Keratinocyte (primary cell): ENCODE data around the gene HOMER1. TPM values are rescaled to one million over a fixed set of nuclear protein-coding genes. Genes with fewer than 3 reads are reported as not detected.

ENCODE experiments used
- DNase-seq: peaks from one replicate; pipeline ENCODE4 v3.0.0-alpha.2; 2011; ENCODE audit warnings: low read depth, missing footprints, low spot score
- FAIRE-seq: peaks from 2 replicates; lab custom pipeline; 2011; peaks lifted over from hg19 to GRCh38; lab: Jason Lieb, UNC
- H2AFZ ChIP-seq: 2 replicates; pipeline ENCODE4 v1.6.0; 2012; ENCODE audit warnings: low read length, control low read depth, inconsistent platforms; ENCODE audit not compliant: control insufficient read depth
- H3K27ac ChIP-seq: 2 replicates; pipeline ENCODE4 v1.5.1; 2011; ENCODE audit warnings: low read length; ENCODE audit not compliant: control insufficient read depth, insufficient read depth
- H3K27me3 ChIP-seq: 3 replicates; pipeline ENCODE4 v1.6.0; 2011; ENCODE audit warnings: low read length; ENCODE audit not compliant: control insufficient read depth, insufficient read depth; ENCODE audit errors: extremely low read depth
- H3K36me3 ChIP-seq, 2 experiments: 2 replicates in 1 of 2; 3 replicates in 1 of 2; pipeline ENCODE4 v1.5.1; 2011; ENCODE audit warnings: low read length in 2 of 2, mild to moderate bottlenecking in 1 of 2; ENCODE audit not compliant: control insufficient read depth in 2 of 2, insufficient read depth in 2 of 2; ENCODE audit errors: extremely low read depth in 1 of 2
- H3K4me1 ChIP-seq: 3 replicates; pipeline ENCODE4 v1.5.1; 2011; ENCODE audit warnings: low read length; ENCODE audit not compliant: control insufficient read depth, insufficient read depth; ENCODE audit errors: extremely low read depth
- H3K4me2 ChIP-seq: 3 replicates; pipeline ENCODE4 v1.6.0; 2011; ENCODE audit warnings: low read depth, low read length; ENCODE audit not compliant: control insufficient read depth, insufficient read depth; ENCODE audit errors: extremely low read depth
- H3K4me3 ChIP-seq, 3 experiments: fragments of 200-600 bp in 1 of 3; sonication (generic) in 1 of 3; 2 replicates in 2 of 3; 3 replicates in 1 of 3; pipeline ENCODE4 v1.5.1; 2011 to 2016; ENCODE audit warnings: low read length in 3 of 3, mild to moderate bottlenecking in 3 of 3, control low read depth in 2 of 3, inconsistent platforms in 1 of 3, low read depth in 1 of 3, mixed read lengths in 1 of 3, mixed run types in 1 of 3, moderate library complexity in 1 of 3; ENCODE audit not compliant: control insufficient read depth in 2 of 3, insufficient read depth in 2 of 3; ENCODE audit errors: extremely low read depth in 1 of 3
- H3K79me2 ChIP-seq: 2 replicates; pipeline ENCODE4 v1.6.0; 2012; ENCODE audit warnings: low read length; ENCODE audit not compliant: control insufficient read depth, insufficient read depth
- H3K9ac ChIP-seq: 3 replicates; pipeline ENCODE4 v1.6.0; 2011; ENCODE audit warnings: low read length; ENCODE audit not compliant: control insufficient read depth, insufficient read depth; ENCODE audit errors: extremely low read depth
- H3K9me1 ChIP-seq: 3 replicates; pipeline ENCODE4 v1.6.0; 2011; ENCODE audit warnings: low read length; ENCODE audit not compliant: control insufficient read depth, insufficient read depth; ENCODE audit errors: extremely low read depth
- H3K9me3 ChIP-seq: 2 replicates; pipeline ENCODE4 v1.5.1; 2012; ENCODE audit warnings: low read depth, low read length; ENCODE audit not compliant: control insufficient read depth
- H4K20me1 ChIP-seq: 3 replicates; pipeline ENCODE4 v1.6.0; 2011; ENCODE audit warnings: low read length; ENCODE audit not compliant: control insufficient read depth, insufficient read depth; ENCODE audit errors: extremely low read depth
- EZH2 ChIP-seq: IDR thresholded peaks from one replicate; pipeline ENCODE4 v1.6.1; 2012; ENCODE audit warnings: inconsistent platforms, mild to moderate bottlenecking, low read length, moderate library complexity
- dilution Hi-C: fragments of 300-500 bp; cut with MboI; formaldehyde crosslinking; loops from one replicate; pipeline ENCODE4 v1.7.0; 2020; ENCODE audit warnings: low sequenced_read_pairs; ENCODE audit not compliant: extremely low pct_ligation_motif_present
- polyA plus RNA-seq, 5 experiments: library from polyadenylated mRNA; depleted of rRNA in 3 of 5; stranded (reverse) in 3 of 5; stranded (forward) in 1 of 5; unstranded in 1 of 5; fragments of >200 nt; gene quantifications; 1 replicate in 1 of 5; 2 replicates in 3 of 5; 3 replicates in 1 of 5; pipeline versions ENCODE4 v1.2.1 to v1.2.3, GENCODE V29; 2011 to 2012; ENCODE audit warnings: missing spikeins in 2 of 5, low read depth in 1 of 5, low replicate concordance in 1 of 5
- TF ChIP-seq, protein P1 (sequence below), 3 experiments: IDR thresholded peaks in 1 of 3; conservative IDR thresholded peaks in 1 of 3; optimal IDR thresholded peaks in 1 of 3; 2 replicates in 2 of 3; 3 replicates in 1 of 3; pipeline versions ENCODE3 to v1.5.1; 2011; ENCODE audit warnings: low read length in 3 of 3, mild to moderate bottlenecking in 3 of 3, moderate library complexity in 2 of 3, control low read depth in 1 of 3, inconsistent platforms in 1 of 3; ENCODE audit not compliant: insufficient read depth in 2 of 3; ENCODE audit errors: extremely low read depth in 1 of 3

The HOMER1 gene
- polyA plus RNA-seq, 1 donor (not counting 4 experiments of a cell fraction or from before 2014, with no cell fraction given), result 6.5 TPM

DNA sequence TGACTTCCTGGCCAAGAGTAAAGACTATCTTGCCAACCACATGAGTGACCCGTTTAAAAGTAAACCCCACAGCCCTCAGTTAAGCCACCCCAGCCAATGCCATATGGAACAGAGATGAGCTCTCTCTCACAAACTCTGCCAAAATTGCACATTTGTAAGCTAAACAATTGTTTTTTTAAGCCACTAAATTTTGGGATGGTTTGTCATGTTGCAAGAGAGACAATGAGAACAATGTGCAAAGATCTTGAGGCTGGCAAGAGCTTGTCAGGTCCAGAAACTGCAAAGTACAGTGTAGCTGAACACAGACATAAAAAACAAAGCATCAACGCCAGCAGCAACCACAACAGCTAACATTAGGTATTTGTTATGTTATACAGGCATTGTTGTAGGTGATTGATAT is 27.8 kb downstream of the HOMER1 start:
- DNase-seq (no peak), FAIRE-seq (no peak)
- no peak for TF ChIP-seq EZH2
- TF ChIP-seq, protein P1, sequence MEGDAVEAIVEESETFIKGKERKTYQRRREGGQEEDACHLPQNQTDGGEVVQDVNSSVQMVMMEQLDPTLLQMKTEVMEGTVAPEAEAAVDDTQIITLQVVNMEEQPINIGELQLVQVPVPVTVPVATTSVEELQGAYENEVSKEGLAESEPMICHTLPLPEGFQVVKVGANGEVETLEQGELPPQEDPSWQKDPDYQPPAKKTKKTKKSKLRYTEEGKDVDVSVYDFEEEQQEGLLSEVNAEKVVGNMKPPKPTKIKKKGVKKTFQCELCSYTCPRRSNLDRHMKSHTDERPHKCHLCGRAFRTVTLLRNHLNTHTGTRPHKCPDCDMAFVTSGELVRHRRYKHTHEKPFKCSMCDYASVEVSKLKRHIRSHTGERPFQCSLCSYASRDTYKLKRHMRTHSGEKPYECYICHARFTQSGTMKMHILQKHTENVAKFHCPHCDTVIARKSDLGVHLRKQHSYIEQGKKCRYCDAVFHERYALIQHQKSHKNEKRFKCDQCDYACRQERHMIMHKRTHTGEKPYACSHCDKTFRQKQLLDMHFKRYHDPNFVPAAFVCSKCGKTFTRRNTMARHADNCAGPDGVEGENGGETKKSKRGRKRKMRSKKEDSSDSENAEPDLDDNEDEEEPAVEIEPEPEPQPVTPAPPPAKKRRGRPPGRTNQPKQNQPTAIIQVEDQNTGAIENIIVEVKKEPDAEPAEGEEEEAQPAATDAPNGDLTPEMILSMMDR (optimal IDR thresholded peaks at IDR 0.05 in 1 of 3, IDR thresholded peaks at IDR 0.05 in 1 of 3, conservative IDR thresholded peaks at IDR 0.05 in 1 of 3; ENCODE audit: extremely low read depth in 1 of 3, insufficient read depth in 2 of 3, low read length in 3 of 3), result no peak
- Histone ChIP-seq H3K4me1 (no peaks in the 10 kb centered on the region), H2AFZ (no peak overlapping the region), H3K79me2 (no peaks in the 10 kb centered on the region), H3K4me2 (no peak overlapping the region), H4K20me1 (no peaks in the 10 kb centered on the region), H3K9ac (no peak overlapping the region), H3K27ac (no peak overlapping the region), H3K9me3 (no peaks in the 10 kb centered on the region), H3K27me3 (no peaks in the 10 kb centered on the region), H3K36me3 (no peaks in the 10 kb centered on the region), H3K9me1 (no peaks in the 10 kb centered on the region), H3K4me3 (no peak overlapping the region)
- dilution Hi-C loops, result no loop called here

DNA sequence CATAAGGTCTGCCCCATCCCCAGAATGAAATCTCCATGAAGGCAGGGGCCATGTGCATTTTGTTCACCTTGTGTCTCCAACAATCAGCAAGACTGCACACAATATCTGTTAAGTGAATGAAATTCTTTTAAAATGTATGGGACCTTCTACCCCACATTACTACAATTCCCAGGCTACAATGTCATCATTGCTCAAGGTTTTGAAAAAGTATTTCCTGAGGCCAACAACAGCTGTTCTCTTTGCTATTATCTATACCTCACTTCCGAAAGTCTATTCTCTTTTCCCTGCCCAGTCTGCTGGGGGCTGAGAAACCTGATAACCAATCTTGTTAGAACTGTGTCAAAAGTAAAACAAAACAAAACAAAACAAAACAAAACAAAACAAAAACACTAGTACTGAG is 29.2 kb downstream of the HOMER1 start:
- Histone ChIP-seq H3K27ac (no peak overlapping the region), H3K4me3 (no peak overlapping the region), H3K36me3 (no peaks in the 10 kb centered on the region), H3K9me1 (no peaks in the 10 kb centered on the region), H3K4me2 (no peak overlapping the region), H3K27me3 (no peaks in the 10 kb centered on the region), H3K4me1 (no peaks in the 10 kb centered on the region), H3K9me3 (no peaks in the 10 kb centered on the region), H2AFZ (no peak overlapping the region), H3K79me2 (no peaks in the 10 kb centered on the region), H4K20me1 (no peaks in the 10 kb centered on the region), H3K9ac (no peak overlapping the region)
- dilution Hi-C loops, result no loop called here
- TF ChIP-seq EZH2, result no peak
- TF ChIP-seq, protein P1 (optimal IDR thresholded peaks at IDR 0.05 in 1 of 3, IDR thresholded peaks at IDR 0.05 in 1 of 3, conservative IDR thresholded peaks at IDR 0.05 in 1 of 3; ENCODE audit: extremely low read depth in 1 of 3, insufficient read depth in 2 of 3, low read length in 3 of 3), result no peak
- no peak for DNase-seq
- no peak for FAIRE-seq
